ENCODE results near the gene ROBO1.
"Not testable (repeated sequence)": the region's sequence is repeated elsewhere in the genome, so short reads cannot be mapped to it uniquely, and the experiment has no call there.

ROBO1 gene

GRCh38 chr3:79310016-79310415 lies 457.8 kb downstream of the ROBO1 start:
- no peak overlapping the region for H3K27ac ChIP-seq
- TF ChIP-seq ZFX (IDR thresholded peaks at IDR 0.05; ENCODE audit: borderline replicate concordance): no peak
- TF ChIP-seq CTCF (IDR thresholded peaks at IDR 0.05): no peak

- no peak for TF ChIP-seq ZFX (IDR thresholded peaks at IDR 0.05; ENCODE audit: borderline replicate concordance)
- TF ChIP-seq CTCF (IDR thresholded peaks at IDR 0.05): no peak
- no peak overlapping the region for H3K27ac ChIP-seq
Measured at GRCh38 chr3:79306934-79307570, 460.7 kb downstream of the ROBO1 start.

GRCh38 chr3:79299949-79300635 lies 467.7 kb downstream of the ROBO1 start:
- not testable (repeated sequence) for H3K27ac ChIP-seq

GRCh38 chr3:79297245-79297960 lies 470.4 kb downstream of the ROBO1 start:
- H3K27ac ChIP-seq: no peak overlapping the region
- no peak for TF ChIP-seq CTCF (IDR thresholded peaks at IDR 0.05)
- TF ChIP-seq ZFX (IDR thresholded peaks at IDR 0.05; ENCODE audit: borderline replicate concordance): no peak

GRCh38 chr3:79286882-79287281 lies 480.9 kb downstream of the ROBO1 start:
- H3K27ac ChIP-seq: no peak overlapping the region
- TF ChIP-seq ZFX (IDR thresholded peaks at IDR 0.05; ENCODE audit: borderline replicate concordance) (no peak), CTCF (IDR thresholded peaks at IDR 0.05) (no peak)

- TF ChIP-seq ZFX (IDR thresholded peaks at IDR 0.05; ENCODE audit: borderline replicate concordance) (no peak), CTCF (IDR thresholded peaks at IDR 0.05) (no peak)
Measured at GRCh38 chr3:79285871-79286270, 481.9 kb downstream of the ROBO1 start.

GRCh38 chr3:79285380-79285779 lies 482.4 kb downstream of the ROBO1 start:
- no peak for TF ChIP-seq CTCF (IDR thresholded peaks at IDR 0.05)
- no peak for TF ChIP-seq ZFX (IDR thresholded peaks at IDR 0.05; ENCODE audit: borderline replicate concordance)
- no peak overlapping the region for H3K27ac ChIP-seq

More at GRCh38 chr3:79285871-79286270, 481.9 kb downstream of the ROBO1 start:
- no peak overlapping the region for H3K27ac ChIP-seq
